Measurements from ENCODE around the gene AFMID. TPM values are rescaled to one million over a fixed set of nuclear protein-coding genes. Genes with fewer than 3 reads are reported as not detected.

Gene AFMID
- total and polyA plus RNA-seq, 2 of the 13 experiments (the other 11 are each of a cell fraction or from before 2014, with no cell fraction given): 249 to 270 TPM

DNA sequence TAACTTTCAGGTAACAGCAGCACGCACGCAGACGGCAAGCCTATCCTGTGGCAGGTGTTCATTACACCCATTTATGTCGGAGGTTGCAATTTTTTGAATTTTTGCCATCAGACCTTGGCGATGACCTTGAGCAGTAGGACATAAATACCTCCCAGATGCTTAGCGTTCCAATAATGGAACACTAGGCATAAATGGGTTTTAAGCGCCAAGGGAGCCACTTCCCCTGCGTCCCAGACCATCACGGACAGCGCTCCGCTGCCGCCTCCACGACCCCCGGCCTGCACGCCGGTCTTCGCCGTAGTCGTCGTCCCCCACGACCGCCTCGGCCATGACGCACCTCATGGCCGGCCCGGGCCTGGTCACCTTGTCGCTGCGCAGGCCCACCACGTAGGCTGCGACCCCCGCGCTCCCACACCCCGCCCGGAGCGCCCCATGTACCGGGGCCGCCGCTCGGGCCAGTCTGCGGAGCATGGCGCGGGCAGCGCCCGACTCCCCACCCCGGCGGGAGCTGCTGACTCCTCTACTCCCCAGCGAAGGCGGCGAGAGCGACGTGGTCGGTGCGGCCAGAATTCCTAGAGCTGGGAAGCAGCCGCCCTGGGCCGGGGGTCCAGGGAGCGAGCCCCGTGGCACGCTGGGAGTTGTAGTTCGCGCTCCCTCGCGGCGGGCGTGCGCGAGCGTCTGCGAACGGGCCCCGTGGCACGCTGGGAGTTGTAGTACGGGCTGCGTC lies 66.9 kb downstream of the AFMID start:
- ChIA-PET POLR2A (interaction anchor here (1.0 to 1.7 kb wide), 3 partner anchors 9 to 67 kb away, joined by 4 to 7 read pairs (median 5); partner anchors contain the start of genes AFMID and TK1), CTCF (ENCODE audit: low intra/inter-chr PET ratio, low total read pairs) (no interaction called here)
- Histone ChIP-seq H2AFZ (ENCODE audit: low read length) (no peak overlapping the region), H3K4me3 (replicated peaks in 1 of 3; ENCODE audit: insufficient read depth in 1 of 3, low read depth in 2 of 3, low read length in 3 of 3) (peak overlapping the region; percentile 63 to 88 (median 88); a peak in 5 of 6 replicates), H3K27me3 (ENCODE audit: control insufficient read depth in 1 of 2, insufficient read depth in 2 of 2, low read length in 2 of 2) (peaks cover 2 to 42% of the 10 kb centered on the region in 2 experiments; a peak in 4 of 5 replicates), H3K4me2 (ENCODE audit: low read depth, low read length) (peak overlapping the region; percentile 96), H3K36me3 (replicated peaks in 1 of 2; ENCODE audit: control insufficient read depth in 1 of 2, insufficient read depth in 2 of 2, low read length in 2 of 2) (no peaks in the 10 kb centered on the region), H3K9ac (ENCODE audit: insufficient read depth, low read depth, low read length) (peak overlapping the region; percentile 80), H3K27ac (ENCODE audit: extremely low read length, insufficient read depth, low read length) (peak overlapping the region; percentile 49), H3K4me1 (ENCODE audit: insufficient read depth, low read length) (peaks cover 71% of the 10 kb centered on the region), H4K20me1 (ENCODE audit: insufficient read depth, low read length) (no peaks in the 10 kb centered on the region), H3K79me2 (ENCODE audit: insufficient read depth, low read length) (no peaks in the 10 kb centered on the region), H3K9me3 (ENCODE audit: low read length) (no peaks in the 10 kb centered on the region)
- DNase-seq (ENCODE audit: low spot score) (peak; percentile 76), FAIRE-seq (peak; percentile 56), ATAC-seq (peak; percentile 76)
- intact Hi-C loops (cut with micrococcal nuclease; ENCODE audit: unreplicated experiment): loop anchor here (5.0 to 10.0 kb wide), 2 partner anchors 61 to 168 kb away; no protein-coding TSS in a partner anchor
- 7% methylated on average over 26 of the region's 73 CpGs for WGBS (ENCODE audit: low lambda C conversion rate)
- TSS peak; percentile 88 for BruUV-seq (replicated peaks)
- in situ Hi-C loops (cut with HindIII; ENCODE audit: extremely low pct_ligation_motif_present, low pct_unique_long_range_greater_than_20kb): no loop called here
- TF ChIP-seq HOXA3 (CRISPR knock-in tag; IDR thresholded peaks at IDR 0.05) (peak; percentile 92), BORCS8-MEF2B (CRISPR knock-in tag; IDR thresholded peaks at IDR 0.05) (peak; percentile 96; the same call in 1 of the 2 replicates), ZNF430 (CRISPR knock-in tag; IDR thresholded peaks at IDR 0.05) (no peak), POLR2A (IDR thresholded peaks at IDR 0.05; ENCODE audit: insufficient read depth in 1 of 2, low read depth in 2 of 2, low read length in 2 of 2) (peak; percentile 68 to 85), ZFP1 (CRISPR knock-in tag; IDR thresholded peaks at IDR 0.05) (0 out of 2 replicates have a peak, but pooled peaks have one; percentile 25), CENPT (CRISPR knock-in tag; IDR thresholded peaks at IDR 0.05; ENCODE audit: low read depth) (peak; percentile 77; the same call in 1 of the 2 replicates), GATA4 (IDR thresholded peaks at IDR 0.05; ENCODE audit: borderline replicate concordance, low read depth) (no peak), PRDM10 (CRISPR knock-in tag; IDR thresholded peaks at IDR 0.05; ENCODE audit: low read depth) (0 out of 2 replicates have a peak, but pooled peaks have one; percentile 22), TARDBP (CRISPR knock-in tag; IDR thresholded peaks at IDR 0.05) (peak; percentile 87), EHMT2 (IDR thresholded peaks at IDR 0.05; ENCODE audit: borderline replicate concordance, low read depth, low read length) (no peak), TSC22D2 (CRISPR knock-in tag; IDR thresholded peaks at IDR 0.05; ENCODE audit: borderline replicate concordance) (peak; percentile 93), KDM4B (CRISPR knock-in tag; IDR thresholded peaks at IDR 0.05) (peak; percentile 37; the same call in 1 of the 2 replicates), ZNF30 (CRISPR knock-in tag; IDR thresholded peaks at IDR 0.05) (no peak), NCOA1 (CRISPR knock-in tag; IDR thresholded peaks at IDR 0.05) (no peak), ZNF546 (CRISPR knock-in tag; conservative IDR thresholded peaks at IDR 0.05) (peak; percentile 69; the same call in 1 of the 2 replicates)
- TF ChIP-seq, protein P1, sequence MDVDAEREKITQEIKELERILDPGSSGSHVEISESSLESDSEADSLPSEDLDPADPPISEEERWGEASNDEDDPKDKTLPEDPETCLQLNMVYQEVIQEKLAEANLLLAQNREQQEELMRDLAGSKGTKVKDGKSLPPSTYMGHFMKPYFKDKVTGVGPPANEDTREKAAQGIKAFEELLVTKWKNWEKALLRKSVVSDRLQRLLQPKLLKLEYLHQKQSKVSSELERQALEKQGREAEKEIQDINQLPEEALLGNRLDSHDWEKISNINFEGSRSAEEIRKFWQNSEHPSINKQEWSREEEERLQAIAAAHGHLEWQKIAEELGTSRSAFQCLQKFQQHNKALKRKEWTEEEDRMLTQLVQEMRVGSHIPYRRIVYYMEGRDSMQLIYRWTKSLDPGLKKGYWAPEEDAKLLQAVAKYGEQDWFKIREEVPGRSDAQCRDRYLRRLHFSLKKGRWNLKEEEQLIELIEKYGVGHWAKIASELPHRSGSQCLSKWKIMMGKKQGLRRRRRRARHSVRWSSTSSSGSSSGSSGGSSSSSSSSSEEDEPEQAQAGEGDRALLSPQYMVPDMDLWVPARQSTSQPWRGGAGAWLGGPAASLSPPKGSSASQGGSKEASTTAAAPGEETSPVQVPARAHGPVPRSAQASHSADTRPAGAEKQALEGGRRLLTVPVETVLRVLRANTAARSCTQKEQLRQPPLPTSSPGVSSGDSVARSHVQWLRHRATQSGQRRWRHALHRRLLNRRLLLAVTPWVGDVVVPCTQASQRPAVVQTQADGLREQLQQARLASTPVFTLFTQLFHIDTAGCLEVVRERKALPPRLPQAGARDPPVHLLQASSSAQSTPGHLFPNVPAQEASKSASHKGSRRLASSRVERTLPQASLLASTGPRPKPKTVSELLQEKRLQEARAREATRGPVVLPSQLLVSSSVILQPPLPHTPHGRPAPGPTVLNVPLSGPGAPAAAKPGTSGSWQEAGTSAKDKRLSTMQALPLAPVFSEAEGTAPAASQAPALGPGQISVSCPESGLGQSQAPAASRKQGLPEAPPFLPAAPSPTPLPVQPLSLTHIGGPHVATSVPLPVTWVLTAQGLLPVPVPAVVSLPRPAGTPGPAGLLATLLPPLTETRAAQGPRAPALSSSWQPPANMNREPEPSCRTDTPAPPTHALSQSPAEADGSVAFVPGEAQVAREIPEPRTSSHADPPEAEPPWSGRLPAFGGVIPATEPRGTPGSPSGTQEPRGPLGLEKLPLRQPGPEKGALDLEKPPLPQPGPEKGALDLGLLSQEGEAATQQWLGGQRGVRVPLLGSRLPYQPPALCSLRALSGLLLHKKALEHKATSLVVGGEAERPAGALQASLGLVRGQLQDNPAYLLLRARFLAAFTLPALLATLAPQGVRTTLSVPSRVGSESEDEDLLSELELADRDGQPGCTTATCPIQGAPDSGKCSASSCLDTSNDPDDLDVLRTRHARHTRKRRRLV (CRISPR knock-in tag; IDR thresholded peaks at IDR 0.05): peak; percentile 87; the same call in 1 of the 2 replicates

Data from HepG2 (cell line).